H1 (cell line): ENCODE data around the gene CYBRD1. TPM values are rescaled to one million over a fixed set of nuclear protein-coding genes. Genes with fewer than 3 reads are reported as not detected.
A peak's percentile ranks its signal among the peaks of the same experiment; 100 is the strongest.

Experiments
- CTCF ChIA-PET: fragments of 300-600 bp; sonication (Branson Sonifier 250); formaldehyde crosslinking; loops from one replicate; lab custom pipeline; 2021; ENCODE audit not compliant: partially characterized antibody; lab: Charles Lee
- POLR2A ChIA-PET: fragments of 300-600 bp; sonication (Branson Sonifier 250); formaldehyde crosslinking; loops from one replicate; lab custom pipeline; 2021; ENCODE audit warnings: inconsistent platforms; ENCODE audit not compliant: partially characterized antibody; lab: Charles Lee
- DNase-seq, 2 experiments: peaks; one replicate each; pipeline versions ENCODE4 v3.0.0 to v3.0.0-alpha.2; 2010 to 2022; ENCODE audit warnings: low spot score in 2 of 2, low read depth in 1 of 2, mixed read lengths in 1 of 2
- FAIRE-seq: peaks from 2 replicates; lab custom pipeline; 2011; peaks lifted over from hg19 to GRCh38; lab: Jason Lieb, UNC
- H2AFZ ChIP-seq: 2 replicates; pipeline ENCODE4 v1.8.1; 2012; ENCODE audit warnings: low read length, inconsistent platforms
- H2AK5ac ChIP-seq: 2 replicates; pipeline ENCODE4 v1.6.1; 2013; ENCODE audit warnings: low read depth, low read length
- H2BK120ac ChIP-seq: replicated peaks from 2 replicates; pipeline ENCODE3; 2013; ENCODE audit warnings: low read depth, low read length, inconsistent platforms
- H2BK12ac ChIP-seq: 2 replicates; pipeline ENCODE4 v1.6.1; 2013; ENCODE audit warnings: low read depth, low read length
- H2BK15ac ChIP-seq: 2 replicates; pipeline ENCODE4 v1.6.1; 2013; ENCODE audit warnings: low read length
- H2BK20ac ChIP-seq: 2 replicates; pipeline ENCODE4 v1.6.1; 2013; ENCODE audit warnings: low read length
- H2BK5ac ChIP-seq: 2 replicates; pipeline ENCODE4 v1.6.1; 2013; ENCODE audit warnings: low read depth, low read length
- H3K14ac ChIP-seq: 2 replicates; pipeline ENCODE4 v1.6.1; 2013; ENCODE audit warnings: inconsistent platforms; ENCODE audit not compliant: insufficient read length
- H3K18ac ChIP-seq: 2 replicates; pipeline ENCODE4 v1.6.1; 2013; ENCODE audit warnings: low read length; ENCODE audit errors: extremely low read depth
- H3K23ac ChIP-seq: 2 replicates; pipeline ENCODE4 v1.6.1; 2013; ENCODE audit warnings: inconsistent platforms; ENCODE audit not compliant: insufficient read length
- H3K23me2 ChIP-seq: 2 replicates; pipeline ENCODE4 v1.6.1; 2013; ENCODE audit warnings: low read depth, low read length
- H3K27ac ChIP-seq: 2 replicates; pipeline ENCODE4 v1.6.1; 2011; ENCODE audit warnings: low read depth, low read length, inconsistent platforms
- H3K27me3 ChIP-seq, 4 experiments: replicated peaks in 1 of 4; 1 replicate in 1 of 4; 2 replicates in 3 of 4; pipeline versions ENCODE4 v1.6.1 to v1.8.1; 2011 to 2013; ENCODE audit warnings: low read length in 3 of 4, mild to moderate bottlenecking in 3 of 4, inconsistent platforms in 2 of 4, mixed read lengths in 2 of 4, moderate library complexity in 1 of 4; ENCODE audit not compliant: control insufficient read depth in 3 of 4, insufficient read depth in 3 of 4; ENCODE audit errors: extremely low read depth in 1 of 4
- H3K36me3 ChIP-seq, 4 experiments: 2 replicates each; pipeline versions ENCODE4 v1.6.1 to v1.8.1; 2011 to 2013; ENCODE audit warnings: mild to moderate bottlenecking in 4 of 4, low read length in 3 of 4, moderate library complexity in 2 of 4, control low read depth in 1 of 4, inconsistent platforms in 1 of 4; ENCODE audit not compliant: insufficient read depth in 4 of 4, control insufficient read depth in 2 of 4
- H3K4ac ChIP-seq: replicated peaks from 2 replicates; pipeline ENCODE3; 2013; ENCODE audit warnings: low read length, low read depth, mixed read lengths, inconsistent platforms; ENCODE audit not compliant: insufficient read length
- H3K4me1 ChIP-seq, 4 experiments: replicated peaks in 1 of 4; 1 replicate in 1 of 4; 2 replicates in 3 of 4; pipeline versions ENCODE4 v1.6.1 to v1.8.1; 2011 to 2013; ENCODE audit warnings: low read length in 3 of 4, inconsistent platforms in 2 of 4, mixed read lengths in 1 of 4; ENCODE audit not compliant: insufficient read depth in 4 of 4, control insufficient read depth in 3 of 4
- H3K4me2 ChIP-seq, 2 experiments: 2 replicates each; pipeline versions ENCODE4 v1.6.1 to v1.8.1; 2011 to 2013; ENCODE audit warnings: low read depth in 2 of 2, low read length in 2 of 2, control low read depth in 1 of 2, inconsistent platforms in 1 of 2, mild to moderate bottlenecking in 1 of 2; ENCODE audit not compliant: insufficient read depth in 1 of 2
- H3K4me3 ChIP-seq, 4 experiments: fragments of 200-600, 300-600 bp in 1 of 4; sonication (generic), shearing (Covaris generic), sonication (Bioruptor Twin) in 1 of 4; 2 replicates each; pipeline versions ENCODE4 v1.5.1 to v1.8.1; 2011 to 2016; ENCODE audit warnings: low read length in 4 of 4, low read depth in 3 of 4, control low read depth in 2 of 4, inconsistent platforms in 2 of 4, mild to moderate bottlenecking in 2 of 4, mixed read lengths in 1 of 4, moderate library complexity in 1 of 4; ENCODE audit not compliant: insufficient read depth in 2 of 4; ENCODE audit errors: extremely low read depth in 1 of 4
- H3K56ac ChIP-seq: replicated peaks from 2 replicates; pipeline ENCODE3; 2013; ENCODE audit warnings: low read depth, mild to moderate bottlenecking, mixed read lengths, low read length, inconsistent platforms; ENCODE audit not compliant: insufficient read length
- H3K79me1 ChIP-seq: 2 replicates; pipeline ENCODE4 v1.6.1; 2013; ENCODE audit warnings: low read depth, low read length, control low read depth
- H3K79me2 ChIP-seq, 2 experiments: 2 replicates each; pipeline versions ENCODE4 v1.6.1 to v1.8.1; 2012 to 2013; ENCODE audit warnings: low read length in 2 of 2, mild to moderate bottlenecking in 2 of 2, inconsistent platforms in 1 of 2; ENCODE audit not compliant: insufficient read depth in 2 of 2, control insufficient read depth in 1 of 2
- H3K9ac ChIP-seq, 4 experiments: replicated peaks in 1 of 4; 1 replicate in 1 of 4; 2 replicates in 3 of 4; pipeline versions ENCODE4 v1.6.1 to v1.8.1; 2011 to 2013; ENCODE audit warnings: low read depth in 3 of 4, low read length in 3 of 4, control low read depth in 2 of 4, mild to moderate bottlenecking in 2 of 4, moderate library complexity in 2 of 4, inconsistent platforms in 1 of 4; ENCODE audit errors: extremely low read depth in 1 of 4
- H3K9me3 ChIP-seq, 2 experiments: 2 replicates each; pipeline versions ENCODE4 v1.6.1 to v1.8.1; 2012 to 2013; ENCODE audit warnings: mild to moderate bottlenecking in 2 of 2, moderate library complexity in 2 of 2, control low read depth in 1 of 2, inconsistent platforms in 1 of 2, low read depth in 1 of 2, low read length in 1 of 2, mixed read lengths in 1 of 2; ENCODE audit not compliant: insufficient read depth in 2 of 2
- H4K20me1 ChIP-seq, 2 experiments: replicated peaks in 1 of 2; 2 replicates each; pipeline versions ENCODE3 to v1.8.1; 2011 to 2013; ENCODE audit warnings: inconsistent platforms in 2 of 2, low read length in 2 of 2, mild to moderate bottlenecking in 1 of 2; ENCODE audit not compliant: insufficient read depth in 2 of 2, control insufficient read depth in 1 of 2
- H4K5ac ChIP-seq: 2 replicates; pipeline ENCODE4 v1.6.1; 2013; ENCODE audit warnings: low read length, low read depth, mixed read lengths, inconsistent platforms; ENCODE audit not compliant: insufficient read length
- H4K8ac ChIP-seq: 2 replicates; pipeline ENCODE4 v1.8.0; 2013; ENCODE audit warnings: mild to moderate bottlenecking, moderate library complexity, low read length, inconsistent platforms; ENCODE audit not compliant: insufficient read depth; ENCODE audit errors: extremely low read depth
- H4K91ac ChIP-seq: replicated peaks from 2 replicates; pipeline ENCODE3; 2013; ENCODE audit warnings: low read length, mixed read lengths, inconsistent platforms; ENCODE audit not compliant: insufficient read length
- CBX8 ChIP-seq: fragments of 300-800, 300-1000 bp; sonication (generic); IDR thresholded peaks from 2 replicates; pipeline ENCODE4 v1.7.1; 2016; ENCODE audit warnings: low read depth, low read length, borderline replicate concordance
- EGR1 ChIP-seq: IDR thresholded peaks from 2 replicates; pipeline ENCODE4 v1.6.1; 2011; ENCODE audit warnings: low read depth, low read length, borderline replicate concordance
- EP300 ChIP-seq, 2 experiments: IDR thresholded peaks; 1 replicate in 1 of 2; 2 replicates in 1 of 2; pipeline ENCODE4 v1.6.1; 2011 to 2012; ENCODE audit warnings: low read depth in 2 of 2, low read length in 2 of 2, mild to moderate bottlenecking in 2 of 2, borderline replicate concordance in 1 of 2, inconsistent platforms in 1 of 2, moderate library complexity in 1 of 2
- GTF2F1 ChIP-seq: IDR thresholded peaks from 2 replicates; pipeline ENCODE4 v1.6.1; 2012; ENCODE audit warnings: low read depth, low read length, improper control_type of control experiment, borderline replicate concordance
- MAFK ChIP-seq: IDR thresholded peaks from 2 replicates; pipeline ENCODE4 v1.6.1; 2012; ENCODE audit warnings: low read depth, mild to moderate bottlenecking, improper control_type of control experiment, low read length
- POLR2AphosphoS5 ChIP-seq: IDR thresholded peaks from 2 replicates; pipeline ENCODE4 v1.6.1; 2011; ENCODE audit warnings: low read depth, low read length
- RFX5 ChIP-seq: IDR thresholded peaks from 2 replicates; pipeline ENCODE4 v1.6.1; 2011; ENCODE audit warnings: low read depth, low read length, improper control_type of control experiment, borderline replicate concordance
- SIX5 ChIP-seq: IDR thresholded peaks from 2 replicates; pipeline ENCODE4 v1.6.1; 2011; ENCODE audit warnings: mild to moderate bottlenecking, low read depth, low read length
- SP2 ChIP-seq: IDR thresholded peaks from 2 replicates; pipeline ENCODE4 v1.6.1; 2012; ENCODE audit warnings: mild to moderate bottlenecking, low read length, inconsistent platforms
- SRF ChIP-seq: IDR thresholded peaks from 2 replicates; pipeline ENCODE4 v1.6.1; 2011; ENCODE audit warnings: mild to moderate bottlenecking, low read depth, low read length, moderate library complexity
- ZNF274 ChIP-seq: IDR thresholded peaks from 2 replicates; pipeline ENCODE4 v1.7.0; 2012; ENCODE audit warnings: low read length, borderline replicate concordance; ENCODE audit errors: extremely low read depth
- WGBS, 2 experiments: shearing (Covaris generic) in 1 of 2; methylation state at CpG; one replicate each; pipeline versions ENCODE4 v1.1.6 to v1.1.7; 2013 to 2015; ENCODE audit warnings: low lambda C conversion rate in 2 of 2, mixed read lengths in 2 of 2, inconsistent platforms in 1 of 2, low coverage in 1 of 2, missing lambda C conversion rate in 1 of 2; ENCODE audit not compliant: insufficient replicate concordance in 2 of 2, insufficient coverage in 1 of 2, insufficient read length in 1 of 2; ENCODE audit errors: extremely low coverage in 1 of 2, missing lambda C conversion rate in 1 of 2; 5-methylcytosine and 5-hydroxymethylcytosine counted together
- polyA plus RNA-seq, 7 experiments: library from polyadenylated mRNA; depleted of rRNA in 3 of 7; stranded (reverse) in 5 of 7; unstranded in 2 of 7; fragments of >200 nt in 5 of 7; fragments of 200-250 nt in 2 of 7; gene quantifications; 1 replicate in 5 of 7; 2 replicates in 1 of 7; 4 replicates in 1 of 7; pipeline versions ENCODE4 v1.2.1 to v1.2.3, GENCODE V29; 2011 to 2013; ENCODE audit warnings: missing spikeins in 2 of 7, mixed read lengths in 2 of 7
- total RNA-seq: library from RNA; stranded (reverse); fragmentation: NEBNext Ultra II Directional; extraction: Animal tissue kit (Norgen Biotek cat#: 25700); gene quantifications from 2 replicates; pipeline ENCODE4 v1.2.1, GENCODE V29; 2021

The CYBRD1 gene
- total and polyA plus RNA-seq, 2 of the 8 experiments (the other 6 are each of a cell fraction or from before 2014, with no cell fraction given), result 10.7 to 12.6 TPM

DNA sequence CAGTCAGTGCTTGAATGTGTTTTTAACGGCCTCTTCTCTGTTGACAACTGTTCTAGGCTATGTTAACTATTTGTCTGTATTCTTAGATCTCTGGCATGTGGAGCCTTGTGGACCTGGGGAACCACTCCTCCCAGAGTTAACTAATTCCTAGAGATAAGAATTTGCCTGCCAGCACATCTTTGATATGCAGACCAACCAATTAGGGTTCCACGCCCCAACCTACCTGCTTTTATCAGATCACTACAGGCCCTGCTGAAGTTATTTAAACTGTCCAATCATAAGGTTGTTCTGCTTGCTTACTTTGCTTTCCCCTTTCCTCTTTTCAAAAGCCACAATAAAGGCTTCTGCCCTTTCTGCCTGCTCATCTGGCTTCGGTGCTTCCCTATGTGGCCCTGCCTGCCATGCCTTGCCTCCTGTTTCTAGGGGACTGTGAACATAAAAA, 8.5 kb upstream of the CYBRD1 start:
- Histone ChIP-seq H2AK5ac (no peak overlapping the region), H3K18ac (no peak overlapping the region), H3K9ac (peak overlapping the region in 2 of 4 experiments; percentile 16 to 20; a peak in 2 of 7 replicates), H2AFZ (no peak overlapping the region), H3K79me2 (no peaks in the 10 kb centered on the region), H2BK20ac (no peak overlapping the region), H3K79me1 (no peaks in the 10 kb centered on the region), H3K27ac (no peak overlapping the region), H2BK12ac (no peak overlapping the region), H4K8ac (no peak overlapping the region), H3K9me3 (no peaks in the 10 kb centered on the region), H2BK120ac (no peak overlapping the region), H2BK15ac (no peak overlapping the region), H4K20me1 (no peaks in the 10 kb centered on the region), H3K27me3 (no peaks in the 10 kb centered on the region), H3K23me2 (no peaks in the 10 kb centered on the region), H2BK5ac (no peak overlapping the region), H4K91ac (no peak overlapping the region), H3K4me2 (peak overlapping the region in 1 of 2 experiments; percentile 2; a peak in 2 of 4 replicates), H3K14ac (no peak overlapping the region), H3K23ac (no peak overlapping the region), H3K56ac (no peak overlapping the region), H4K5ac (no peak overlapping the region), H3K4ac (no peak overlapping the region), H3K36me3 (no peaks in the 10 kb centered on the region), H3K4me1 (peaks cover 0 to 4% (median under 1%) of the 10 kb centered on the region in 4 experiments; a peak in 4 of 7 replicates), H3K4me3 (no peak overlapping the region)
- 66% methylated on average over 3 of the region's 3 CpGs; no CpG with 5 or more reads in 1 of the 2 experiments for WGBS, 2 experiments
- no peak for DNase-seq
- TF ChIP-seq MAFK (no peak), GTF2F1 (no peak), RFX5 (no peak), ZNF274 (no peak), CBX8 (no peak), SRF (no peak), POLR2AphosphoS5 (no peak), EGR1 (no peak), SIX5 (no peak), EP300 (IDR thresholded peaks at IDR 0.05; ENCODE audit: borderline replicate concordance in 1 of 2, low read depth in 2 of 2, low read length in 2 of 2) (no peak), SP2 (no peak)
- ChIA-PET POLR2A (interaction anchor here (1.0 kb wide), 1 partner anchor 10 kb away, joined by 3 read pairs; no protein-coding TSS in a partner anchor), CTCF (no interaction called here)
- no peak for FAIRE-seq
